Right atrium auricular region (tissue), 2 donors: ENCODE data around the gene GALNT7. TPM values are rescaled to one million over a fixed set of nuclear protein-coding genes. Genes with fewer than 3 reads are reported as not detected.

ENCODE experiments used
- DNase-seq: peaks from one replicate; pipeline ENCODE4 v3.0.0-alpha.2; 2019; ENCODE audit warnings: low spot score
- H3K27ac ChIP-seq, 2 donors: fragments of 200-600 bp; sonication (generic); 1 replicate in 1 of 2; 2 replicates in 1 of 2; pipeline ENCODE4 v1.5.1; 2016 to 2019
- H3K27me3 ChIP-seq, 2 donors: fragments of 200-600 bp; sonication (generic); one replicate each; pipeline versions ENCODE4 v1.5.1 to v1.6.0; 2017 to 2019
- H3K36me3 ChIP-seq: fragments of 200-600 bp; sonication (generic); one replicate; pipeline ENCODE4 v1.5.1; 2016
- H3K4me1 ChIP-seq, 2 donors: fragments of 200-600 bp; sonication (generic); one replicate each; pipeline versions ENCODE4 v1.5.1 to v1.6.0; 2017 to 2019
- H3K4me3 ChIP-seq, 2 donors: fragments of 200-600 bp; sonication (generic); 1 replicate in 1 of 2; 2 replicates in 1 of 2; pipeline ENCODE4 v1.5.1; 2017 to 2019; ENCODE audit warnings: mild to moderate bottlenecking in 1 of 2, moderate library complexity in 1 of 2
- H3K9me3 ChIP-seq, 2 donors: fragments of 200-600 bp; sonication (generic); one replicate each; pipeline ENCODE4 v1.5.1; 2019
- CTCF ChIP-seq, 2 donors: fragments of 200-600 bp; sonication (generic); IDR thresholded peaks; one replicate each; pipeline ENCODE4 v1.5.1; 2019; ENCODE audit warnings: antibody characterized with exemption in 2 of 2
- total RNA-seq, 2 donors: library from RNA; depleted of rRNA; stranded (reverse); fragments of >200 nt; gene quantifications; one replicate each; pipeline ENCODE4 v1.1.0, GENCODE V29; 2016

GALNT7 gene
- total RNA-seq, 2 donors from 2014 or later, result 5.4 to 6.5 TPM

- Histone ChIP-seq H3K4me3 (no peak overlapping the region), H3K27ac (no peak overlapping the region), H3K36me3 (no peaks in the 10 kb centered on the region), H3K9me3 (no peaks in the 10 kb centered on the region), H3K4me1 (peaks cover 0 to 14% of the 10 kb centered on the region in 2 donors), H3K27me3 (no peaks in the 10 kb centered on the region)
- TF ChIP-seq CTCF (IDR thresholded peaks at IDR 0.05), result no peak
- no peak for DNase-seq
Observed at GRCh38 chr4:173274744-173275143, 106.1 kb downstream of the GALNT7 start.

- Histone ChIP-seq H3K4me1 (peaks cover 0 to 11% of the 10 kb centered on the region in 2 donors), H3K27me3 (no peaks in the 10 kb centered on the region), H3K27ac (no peak overlapping the region), H3K36me3 (no peaks in the 10 kb centered on the region), H3K4me3 (no peak overlapping the region), H3K9me3 (no peaks in the 10 kb centered on the region)
- no peak for TF ChIP-seq CTCF (IDR thresholded peaks at IDR 0.05)
- DNase-seq, result no peak
Observed at GRCh38 chr4:173275150-173275549, 106.5 kb downstream of the GALNT7 start.

- no peaks in the 10 kb centered on the region for H3K9me3 ChIP-seq
- H3K36me3 ChIP-seq, result no peaks in the 10 kb centered on the region
- no peak for TF ChIP-seq CTCF (IDR thresholded peaks at IDR 0.05)
- no peaks in the 10 kb centered on the region for H3K27me3 ChIP-seq
- DNase-seq, result no peak
- H3K4me3 ChIP-seq, result no peak overlapping the region
- peaks cover 0 to 2% of the 10 kb centered on the region in 2 donors for H3K4me1 ChIP-seq
- no peak overlapping the region for H3K27ac ChIP-seq
Observed at GRCh38 chr4:173277340-173277739, 108.7 kb downstream of the GALNT7 start.

- Histone ChIP-seq H3K4me1 (peaks cover 0 to 4% of the 10 kb centered on the region in 2 donors), H3K9me3 (peaks cover 0 to 18% of the 10 kb centered on the region in 2 donors), H3K27ac (no peak overlapping the region), H3K4me3 (no peak overlapping the region), H3K27me3 (no peaks in the 10 kb centered on the region), H3K36me3 (no peaks in the 10 kb centered on the region)
- no peak for TF ChIP-seq CTCF (IDR thresholded peaks at IDR 0.05)
- DNase-seq, result no peak
Observed at GRCh38 chr4:173280998-173281397, 112.4 kb downstream of the GALNT7 start.

- Histone ChIP-seq H3K27ac (no peak overlapping the region), H3K9me3 (peaks cover 0 to 18% of the 10 kb centered on the region in 2 donors), H3K36me3 (no peaks in the 10 kb centered on the region), H3K4me3 (peak overlapping the region in 1 of 2 donors; percentile 31), H3K27me3 (no peaks in the 10 kb centered on the region), H3K4me1 (peaks cover 0 to 4% of the 10 kb centered on the region in 2 donors)
- DNase-seq, result no peak
- no peak for TF ChIP-seq CTCF (IDR thresholded peaks at IDR 0.05)
Observed at GRCh38 chr4:173281406-173282255, 113.0 kb downstream of the GALNT7 start.
